Spleen (tissue), 7 donors: Measurements from ENCODE around the gene FGF13.

Experiments used
- POLR2A ChIP-seq, 3 donors: fragments of 450-650 bp; IDR thresholded peaks; one replicate each; pipeline ENCODE4 v1.5.1; 2017; ENCODE audit warnings: antibody characterized with exemption in 3 of 3, mild to moderate bottlenecking in 1 of 3
- TF ChIP-seq, protein P1 (sequence below), 11 experiments: fragments of 200-600 bp in 7 of 11; fragments of 450-650 bp in 4 of 11; sonication (generic) in 4 of 11; IDR thresholded peaks in 8 of 11; conservative IDR thresholded peaks in 3 of 11; 1 replicate in 7 of 11; 2 replicates in 4 of 11; pipeline versions ENCODE4 v1.4.0 to v1.8.0; 2016 to 2021; ENCODE audit warnings: antibody characterized with exemption in 11 of 11, inconsistent platforms in 4 of 11, mild to moderate bottlenecking in 1 of 11
- donor health status: DM: no; HTN: no; CAD: no; lungs with moderate emphysema.
- donor health status: DM: no; HTN: no; CAD: no.
- donor health status: DM: no; HTN: no; CAD: no.

DNA sequence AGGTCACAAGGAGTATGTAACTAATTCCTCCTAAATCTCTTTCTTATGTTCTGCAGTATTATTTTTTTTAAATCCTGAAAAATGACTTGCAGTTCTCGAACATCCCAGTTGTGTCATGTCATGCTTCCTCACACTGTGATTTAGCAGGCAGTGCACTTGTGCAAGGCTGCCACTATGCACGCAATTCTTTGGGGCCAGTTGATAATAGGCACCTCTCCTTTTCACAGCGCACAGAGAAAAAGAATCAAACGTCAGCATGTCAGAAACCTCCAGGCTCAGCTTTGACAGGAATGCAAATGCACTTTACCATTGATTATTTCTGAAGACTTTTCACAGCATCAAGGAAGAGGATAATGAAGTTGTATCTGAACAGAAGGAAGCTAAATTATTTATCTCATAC lies 62.9 kb downstream of the FGF13 start:
- TF ChIP-seq, protein P1, sequence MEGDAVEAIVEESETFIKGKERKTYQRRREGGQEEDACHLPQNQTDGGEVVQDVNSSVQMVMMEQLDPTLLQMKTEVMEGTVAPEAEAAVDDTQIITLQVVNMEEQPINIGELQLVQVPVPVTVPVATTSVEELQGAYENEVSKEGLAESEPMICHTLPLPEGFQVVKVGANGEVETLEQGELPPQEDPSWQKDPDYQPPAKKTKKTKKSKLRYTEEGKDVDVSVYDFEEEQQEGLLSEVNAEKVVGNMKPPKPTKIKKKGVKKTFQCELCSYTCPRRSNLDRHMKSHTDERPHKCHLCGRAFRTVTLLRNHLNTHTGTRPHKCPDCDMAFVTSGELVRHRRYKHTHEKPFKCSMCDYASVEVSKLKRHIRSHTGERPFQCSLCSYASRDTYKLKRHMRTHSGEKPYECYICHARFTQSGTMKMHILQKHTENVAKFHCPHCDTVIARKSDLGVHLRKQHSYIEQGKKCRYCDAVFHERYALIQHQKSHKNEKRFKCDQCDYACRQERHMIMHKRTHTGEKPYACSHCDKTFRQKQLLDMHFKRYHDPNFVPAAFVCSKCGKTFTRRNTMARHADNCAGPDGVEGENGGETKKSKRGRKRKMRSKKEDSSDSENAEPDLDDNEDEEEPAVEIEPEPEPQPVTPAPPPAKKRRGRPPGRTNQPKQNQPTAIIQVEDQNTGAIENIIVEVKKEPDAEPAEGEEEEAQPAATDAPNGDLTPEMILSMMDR (IDR thresholded peaks at IDR 0.05 in 8 of 11, conservative IDR thresholded peaks at IDR 0.05 in 3 of 11) = no peak
- TF ChIP-seq POLR2A (IDR thresholded peaks at IDR 0.05) = no peak
